Endothelial cell of hepatic sinusoid (primary cell): Measurements from ENCODE around the gene UBLCP1.
"Not testable (repeated sequence)": the region's sequence is repeated elsewhere in the genome, so short reads cannot be mapped to it uniquely, and the experiment has no call there.

Experiments
- in situ Hi-C: cut with HindIII; loops from 2 replicates; pipeline ENCODE4 v1.10.0; 2017; ENCODE audit warnings: low sequenced_read_pairs

The UBLCP1 gene

GRCh38 chr5:159262859-159263568 is at the start of gene UBLCP1:
UBLCP1 (plus strand) TSS chr5:159263290; CDS start chr5:159268916, 5,626 bp downstream.
- in situ Hi-C loops: loop anchor here (25.0 kb wide), 1 partner anchor 101 kb away; no protein-coding TSS in a partner anchor

GRCh38 chr5:159214486-159215271 is 48.4 kb upstream of the UBLCP1 start:
- in situ Hi-C loops: no loop called here

GRCh38 chr5:159215886-159216285 is 47.2 kb upstream of the UBLCP1 start:
- in situ Hi-C loops: no loop called here

GRCh38 chr5:159216454-159216853 is 46.6 kb upstream of the UBLCP1 start:
- in situ Hi-C loops: no loop called here

- in situ Hi-C loops: no loop called here
These were observed 45.9 kb upstream of the UBLCP1 start for GRCh38 chr5:159217236-159217635.

GRCh38 chr5:159218595-159219023 is 44.5 kb upstream of the UBLCP1 start:
- in situ Hi-C loops: no loop called here

GRCh38 chr5:159220206-159220605 is 42.9 kb upstream of the UBLCP1 start:
- in situ Hi-C loops: no loop called here

GRCh38 chr5:159223469-159223868 is 39.6 kb upstream of the UBLCP1 start:
- in situ Hi-C loops: no loop called here

- in situ Hi-C loops: no loop called here
These were observed 38.6 kb upstream of the UBLCP1 start for GRCh38 chr5:159224471-159224870.

- in situ Hi-C loops: no loop called here
These were observed 36.6 kb upstream of the UBLCP1 start for GRCh38 chr5:159226451-159226850.

GRCh38 chr5:159227452-159227851 is 35.6 kb upstream of the UBLCP1 start:
- in situ Hi-C loops: no loop called here

GRCh38 chr5:159228097-159228496 is 35.0 kb upstream of the UBLCP1 start:
- in situ Hi-C loops: not testable (repeated sequence)

- in situ Hi-C loops: no loop called here
These were observed 32.4 kb upstream of the UBLCP1 start for GRCh38 chr5:159230657-159231056.

- in situ Hi-C loops: no loop called here
These were observed 31.9 kb upstream of the UBLCP1 start for GRCh38 chr5:159231167-159231566.

- in situ Hi-C loops: not testable (repeated sequence)
These were observed 27.1 kb upstream of the UBLCP1 start for GRCh38 chr5:159235871-159236520.

GRCh38 chr5:159240301-159240870 is 22.7 kb upstream of the UBLCP1 start:
- in situ Hi-C loops: no loop called here

- in situ Hi-C loops: no loop called here
These were observed 21.0 kb upstream of the UBLCP1 start for GRCh38 chr5:159241946-159242552.

GRCh38 chr5:159242656-159243055 is 20.4 kb upstream of the UBLCP1 start:
- in situ Hi-C loops: no loop called here

GRCh38 chr5:159243385-159243784 is 19.7 kb upstream of the UBLCP1 start:
- in situ Hi-C loops: no loop called here

GRCh38 chr5:159244163-159244562 is 18.9 kb upstream of the UBLCP1 start:
- in situ Hi-C loops: no loop called here

- in situ Hi-C loops: no loop called here
These were observed 18.2 kb upstream of the UBLCP1 start for GRCh38 chr5:159244890-159245289.
